NB4 (cell line): Measurements from ENCODE around the gene SLC22A5.

Experiments
- CTCF ChIP-seq: IDR thresholded peaks from one replicate; pipeline ENCODE4 v1.5.1; 2012; ENCODE audit warnings: low read depth, low read length
- POLR2A ChIP-seq: IDR thresholded peaks from 2 replicates; pipeline ENCODE4 v1.6.1; 2011; ENCODE audit warnings: mild to moderate bottlenecking; ENCODE audit not compliant: insufficient read length; ENCODE audit errors: extremely low read depth

GRCh38 chr5:132391870-132392269, 22.4 kb downstream of the SLC22A5 start:
- TF ChIP-seq POLR2A = no peak
- no peak for TF ChIP-seq CTCF
